Peyer's patch (tissue), 4 donors: ENCODE results near the gene DNAJB12. TPM values are rescaled to one million over a fixed set of nuclear protein-coding genes. Genes with fewer than 3 reads are reported as not detected.
A peak's percentile ranks its signal among the peaks of the same experiment; 100 is the strongest.

Source experiments
- DNase-seq, 3 donors: peaks; one replicate each; pipeline ENCODE4 v3.0.0-alpha.2; 2017 to 2019
- H3K27ac ChIP-seq, 4 donors: fragments of 200-600 bp; sonication (generic); one replicate each; pipeline ENCODE4 v1.5.1; 2016 to 2019
- H3K27me3 ChIP-seq, 2 donors: fragments of 200-600 bp; sonication (generic); one replicate each; pipeline ENCODE4 v1.5.1; 2019
- H3K36me3 ChIP-seq, 3 donors: fragments of 200-600 bp; sonication (generic); one replicate each; pipeline ENCODE4 v1.5.1; 2016 to 2019
- H3K4me1 ChIP-seq, 4 donors: fragments of 200-600 bp; sonication (generic); one replicate each; pipeline ENCODE4 v1.5.1; 2016 to 2019
- H3K4me3 ChIP-seq, 4 donors: fragments of 200-600 bp; sonication (generic); 1 replicate in 3 of 4; 2 replicates in 1 of 4; pipeline ENCODE4 v1.5.1; 2016 to 2019; ENCODE audit warnings: mild to moderate bottlenecking in 1 of 4
- H3K9me3 ChIP-seq, 4 donors: fragments of 200-600 bp; sonication (generic); one replicate each; pipeline ENCODE4 v1.5.1; 2016 to 2019; ENCODE audit warnings: mild to moderate bottlenecking in 1 of 4
- CTCF ChIP-seq, 6 experiments: fragments of 450-650 bp in 4 of 6; fragments of 200-600 bp in 2 of 6; sonication (generic) in 1 of 6; IDR thresholded peaks; one replicate each; pipeline ENCODE4 v1.5.1; 2017 to 2019; ENCODE audit warnings: antibody characterized with exemption in 6 of 6, mild to moderate bottlenecking in 3 of 6, moderate library complexity in 1 of 6
- POLR2A ChIP-seq, 2 donors: fragments of 450-650 bp; IDR thresholded peaks; one replicate each; pipeline ENCODE4 v1.5.1; 2017; ENCODE audit warnings: antibody characterized with exemption in 2 of 2, mild to moderate bottlenecking in 2 of 2, moderate library complexity in 2 of 2
- total RNA-seq, 4 donors: library from RNA; depleted of rRNA; stranded (reverse); fragments of >200 nt; gene quantifications; one replicate each; pipeline ENCODE4 v1.1.0, GENCODE V29; 2016

Gene DNAJB12
- total RNA-seq, 4 donors from 2014 or later, result 33.0 to 54.1 (median 47.2) TPM

GRCh38 chr10:72364239-72364777 is 9.6 kb upstream of the DNAJB12 start:
- Histone ChIP-seq H3K4me3 (peak overlapping the region in 2 of 4 donors; percentile 2 to 3), H3K36me3 (peaks cover 0 to 10% (median 0%) of the 10 kb centered on the region in 3 donors), H3K27me3 (no peaks in the 10 kb centered on the region), H3K9me3 (no peaks in the 10 kb centered on the region), H3K27ac (peak overlapping the region in 1 of 4 donors; percentile 63), H3K4me1 (peaks cover 0 to 9% (median 4%) of the 10 kb centered on the region in 4 donors)
- peak; percentile 83 to 93 (median 84) for DNase-seq
- TF ChIP-seq CTCF (IDR thresholded peaks at IDR 0.05) (peak; percentile 75 to 95 (median 94)), POLR2A (IDR thresholded peaks at IDR 0.05) (no peak)

DNA sequence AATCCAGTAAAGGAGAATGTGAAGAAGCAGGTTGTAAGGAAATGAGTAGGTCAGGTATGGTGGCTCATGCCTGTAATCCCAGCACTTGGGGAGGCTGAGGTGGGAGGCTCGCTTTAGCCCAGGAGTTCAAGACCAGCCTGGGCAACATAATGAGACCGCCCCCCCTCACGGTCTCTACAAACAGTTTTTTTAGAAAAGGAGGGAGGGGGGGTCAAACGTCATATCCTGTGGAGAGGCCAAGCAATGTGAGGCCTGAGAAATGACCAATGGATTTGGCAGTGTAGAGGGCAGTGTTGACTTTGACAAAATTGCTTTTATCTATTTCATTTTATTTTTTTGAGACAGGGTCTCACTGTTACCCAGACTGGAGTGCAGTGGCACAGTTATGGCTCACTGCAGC is 2.3 kb upstream of the DNAJB12 start:
- H3K27me3 ChIP-seq, result no peaks in the 10 kb centered on the region
- no peaks in the 10 kb centered on the region for H3K36me3 ChIP-seq
- peaks cover 5 to 20% (median 9%) of the 10 kb centered on the region in 4 donors for H3K4me1 ChIP-seq
- no peaks in the 10 kb centered on the region for H3K9me3 ChIP-seq
- H3K27ac ChIP-seq, result no peak overlapping the region
- H3K4me3 ChIP-seq, result no peak overlapping the region
- TF ChIP-seq POLR2A (IDR thresholded peaks at IDR 0.05) (no peak), CTCF (IDR thresholded peaks at IDR 0.05) (no peak)
- no peak for DNase-seq

DNA sequence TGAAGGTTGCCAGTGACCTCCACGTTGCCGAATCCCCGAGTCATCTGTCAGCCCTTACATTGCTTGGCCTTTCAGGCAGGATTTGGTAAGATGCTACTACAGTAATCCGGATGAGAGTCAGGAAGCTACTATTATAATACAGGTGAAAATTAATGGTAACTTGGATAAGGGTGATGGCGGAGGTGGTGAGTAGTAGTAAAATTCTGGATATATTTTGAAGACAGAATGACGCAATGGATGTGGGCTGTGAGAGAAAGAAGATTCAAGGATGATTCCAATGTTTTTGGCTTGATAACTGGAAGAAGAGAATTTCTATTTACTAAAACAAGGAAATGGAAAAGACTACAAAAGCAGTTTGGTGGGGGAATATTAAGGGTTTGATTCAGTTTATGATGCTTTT is 1.4 kb upstream of the DNAJB12 start:
- no peak overlapping the region for H3K4me3 ChIP-seq
- DNase-seq, result no peak
- H3K27ac ChIP-seq, result no peak overlapping the region
- H3K9me3 ChIP-seq, result no peaks in the 10 kb centered on the region
- H3K27me3 ChIP-seq, result no peaks in the 10 kb centered on the region
- H3K4me1 ChIP-seq, result peaks cover 5 to 20% (median 9%) of the 10 kb centered on the region in 4 donors
- no peaks in the 10 kb centered on the region for H3K36me3 ChIP-seq
- no peak for TF ChIP-seq POLR2A (IDR thresholded peaks at IDR 0.05)
- TF ChIP-seq CTCF (IDR thresholded peaks at IDR 0.05), result no peak

- Histone ChIP-seq H3K4me3 (peak overlapping the region; percentile 57 to 90 (median 82)), H3K4me1 (peaks cover 5 to 20% (median 9%) of the 10 kb centered on the region in 4 donors), H3K27me3 (no peaks in the 10 kb centered on the region), H3K27ac (peak overlapping the region; percentile 83 to 98 (median 96)), H3K36me3 (peaks cover 0 to under 1% (median 0%) of the 10 kb centered on the region in 3 donors), H3K9me3 (no peaks in the 10 kb centered on the region)
- DNase-seq, result no peak
- no peak for TF ChIP-seq POLR2A (IDR thresholded peaks at IDR 0.05)
These were observed 466 bp upstream of the DNAJB12 start for GRCh38 chr10:72355214-72355555.

- H3K4me3 ChIP-seq, result peak overlapping the region; percentile 57 to 90 (median 82)
- no peak for TF ChIP-seq CTCF (IDR thresholded peaks at IDR 0.05)
- no peak for TF ChIP-seq POLR2A (IDR thresholded peaks at IDR 0.05)
- H3K36me3 ChIP-seq, result peaks cover 0 to 13% (median 0%) of the 10 kb centered on the region in 3 donors
- H3K4me1 ChIP-seq, result peaks cover 5 to 20% (median 9%) of the 10 kb centered on the region in 4 donors
- H3K9me3 ChIP-seq, result no peaks in the 10 kb centered on the region
- no peaks in the 10 kb centered on the region for H3K27me3 ChIP-seq
- peak in 1 of 3 donors; percentile 58 for DNase-seq
- H3K27ac ChIP-seq, result peak overlapping the region; percentile 83 to 98 (median 96)
These were observed 759 bp downstream of the DNAJB12 start for GRCh38 chr10:72353965-72354355.

GRCh38 chr10:72353028-72353964 is 1.4 kb downstream of the DNAJB12 start:
- H3K27ac ChIP-seq, result peak overlapping the region; percentile 83 to 98 (median 96)
- peaks cover 5 to 20% (median 9%) of the 10 kb centered on the region in 4 donors for H3K4me1 ChIP-seq
- TF ChIP-seq CTCF (IDR thresholded peaks at IDR 0.05) (no peak), POLR2A (IDR thresholded peaks at IDR 0.05) (no peak)
- no peaks in the 10 kb centered on the region for H3K27me3 ChIP-seq
- H3K4me3 ChIP-seq, result peak overlapping the region; percentile 57 to 90 (median 82)
- no peak for DNase-seq
- H3K9me3 ChIP-seq, result no peaks in the 10 kb centered on the region
- H3K36me3 ChIP-seq, result peaks cover 0 to 20% (median 0%) of the 10 kb centered on the region in 3 donors
